H1 (cell line): ENCODE data around the gene PDE4D. TPM values are rescaled to one million over a fixed set of nuclear protein-coding genes. Genes with fewer than 3 reads are reported as not detected.

Experiments used
- ASH2L ChIP-seq: fragments of 200-600, 300-600 bp; sonication (generic); IDR thresholded peaks from one replicate; pipeline ENCODE4 v1.7.1; 2017; ENCODE audit warnings: low read length
- ATF3 ChIP-seq: IDR thresholded peaks from 2 replicates; pipeline ENCODE4 v1.6.1; 2011; ENCODE audit warnings: low read depth, mild to moderate bottlenecking, low read length; ENCODE audit not compliant: insufficient read depth
- EGR1 ChIP-seq: IDR thresholded peaks from 2 replicates; pipeline ENCODE4 v1.6.1; 2011; ENCODE audit warnings: low read depth, low read length, borderline replicate concordance
- NRF1 ChIP-seq: IDR thresholded peaks from 2 replicates; pipeline ENCODE4 v1.6.1; 2011; ENCODE audit warnings: mild to moderate bottlenecking, low read depth, low read length, improper control_type of control experiment
- SRF ChIP-seq: IDR thresholded peaks from 2 replicates; pipeline ENCODE4 v1.6.1; 2011; ENCODE audit warnings: mild to moderate bottlenecking, low read depth, low read length, moderate library complexity
- polyA plus RNA-seq, 7 experiments: library from polyadenylated mRNA; depleted of rRNA in 3 of 7; stranded (reverse) in 5 of 7; unstranded in 2 of 7; fragments of >200 nt in 5 of 7; fragments of 200-250 nt in 2 of 7; gene quantifications; 1 replicate in 5 of 7; 2 replicates in 1 of 7; 4 replicates in 1 of 7; pipeline versions ENCODE4 v1.2.1 to v1.2.3, GENCODE V29; 2011 to 2013; ENCODE audit warnings: missing spikeins in 2 of 7, mixed read lengths in 2 of 7
- total RNA-seq: library from RNA; stranded (reverse); fragmentation: NEBNext Ultra II Directional; extraction: Animal tissue kit (Norgen Biotek cat#: 25700); gene quantifications from 2 replicates; pipeline ENCODE4 v1.2.1, GENCODE V29; 2021
- TF ChIP-seq, protein P1 (sequence below): IDR thresholded peaks from 2 replicates; pipeline ENCODE4 v1.6.1; 2012; ENCODE audit warnings: low read length, inconsistent platforms

The PDE4D gene
- total and polyA plus RNA-seq, 2 of the 8 experiments (the other 6 are each of a cell fraction or from before 2014, with no cell fraction given) = 2.3 to 3.7 TPM

- TF ChIP-seq, protein P1, sequence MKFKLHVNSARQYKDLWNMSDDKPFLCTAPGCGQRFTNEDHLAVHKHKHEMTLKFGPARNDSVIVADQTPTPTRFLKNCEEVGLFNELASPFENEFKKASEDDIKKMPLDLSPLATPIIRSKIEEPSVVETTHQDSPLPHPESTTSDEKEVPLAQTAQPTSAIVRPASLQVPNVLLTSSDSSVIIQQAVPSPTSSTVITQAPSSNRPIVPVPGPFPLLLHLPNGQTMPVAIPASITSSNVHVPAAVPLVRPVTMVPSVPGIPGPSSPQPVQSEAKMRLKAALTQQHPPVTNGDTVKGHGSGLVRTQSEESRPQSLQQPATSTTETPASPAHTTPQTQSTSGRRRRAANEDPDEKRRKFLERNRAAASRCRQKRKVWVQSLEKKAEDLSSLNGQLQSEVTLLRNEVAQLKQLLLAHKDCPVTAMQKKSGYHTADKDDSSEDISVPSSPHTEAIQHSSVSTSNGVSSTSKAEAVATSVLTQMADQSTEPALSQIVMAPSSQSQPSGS = no peak
- no peak for TF ChIP-seq NRF1
- TF ChIP-seq ASH2L = no peak
- TF ChIP-seq SRF = no peak
- no peak for TF ChIP-seq ATF3
- TF ChIP-seq EGR1 = no peak
- TF ChIP-seq, all 59 proteins: peak for 0
Observed at GRCh38 chr5:59586841-59587240, 306.7 kb downstream of the PDE4D start (continued).
